HG03108 (cell line): ENCODE results near the gene NQO1.

Source experiments
- ATAC-seq: cut with Tn5 transposase; IDR thresholded peaks from one replicate; pipeline ENCODE4 v1.9.1; 2021; ENCODE audit warnings: moderate library complexity; ENCODE audit not compliant: unreplicated experiment

The NQO1 gene

DNA sequence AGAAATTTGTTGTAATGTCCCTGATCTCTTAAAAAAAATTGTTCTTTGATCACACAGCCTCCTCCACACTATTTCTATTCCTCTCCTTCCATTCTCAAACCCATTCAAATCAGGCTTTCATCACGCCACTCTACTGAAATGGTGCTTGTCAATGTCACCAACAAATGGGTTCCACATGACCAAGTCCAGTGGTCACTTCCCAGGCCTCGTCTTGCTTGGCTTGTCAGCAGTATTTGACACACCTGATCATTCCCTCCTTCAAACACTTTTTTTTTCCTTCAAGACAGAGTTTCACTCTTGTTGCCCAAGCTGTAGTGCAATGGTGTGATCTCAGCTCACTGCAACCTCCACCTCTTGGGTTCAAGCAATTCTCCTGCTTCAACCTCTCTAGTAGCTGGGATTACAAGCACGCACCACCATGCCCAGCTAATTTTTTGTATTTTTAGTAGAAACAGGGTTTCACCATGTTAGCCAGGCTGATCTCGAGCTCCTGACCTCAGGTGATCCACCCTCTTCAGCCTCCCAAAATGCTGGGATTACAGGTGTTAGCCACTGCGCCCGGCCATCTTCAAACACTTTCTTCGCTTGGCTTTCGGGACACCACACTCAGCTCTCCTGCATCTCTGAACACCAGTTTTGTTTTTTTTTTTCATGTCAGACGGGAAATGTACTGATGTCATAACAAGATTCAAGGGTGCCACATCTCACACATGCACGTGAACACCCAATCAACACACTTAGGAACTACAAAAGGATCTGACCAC lies 18.3 kb downstream of the NQO1 start:
- ATAC-seq = no peak

DNA sequence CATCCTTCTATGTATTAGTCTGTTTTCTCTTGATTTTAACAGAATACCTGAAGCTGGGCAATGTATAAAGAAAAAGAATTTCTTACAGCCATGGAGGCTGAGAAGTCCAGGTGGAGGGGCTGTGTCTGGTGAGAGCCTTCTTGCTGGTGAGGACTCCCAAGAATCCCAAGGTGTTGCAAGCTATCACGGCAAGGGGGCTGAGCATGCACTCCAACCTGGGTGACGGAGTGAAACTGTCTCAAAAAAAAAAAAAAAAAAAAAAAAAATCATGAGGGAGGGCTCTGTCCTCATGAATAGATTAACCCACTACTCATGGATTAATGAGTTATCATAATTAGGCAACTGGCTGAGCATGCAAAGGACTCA lies 19.4 kb downstream of the NQO1 start:
- ATAC-seq = no peak

DNA sequence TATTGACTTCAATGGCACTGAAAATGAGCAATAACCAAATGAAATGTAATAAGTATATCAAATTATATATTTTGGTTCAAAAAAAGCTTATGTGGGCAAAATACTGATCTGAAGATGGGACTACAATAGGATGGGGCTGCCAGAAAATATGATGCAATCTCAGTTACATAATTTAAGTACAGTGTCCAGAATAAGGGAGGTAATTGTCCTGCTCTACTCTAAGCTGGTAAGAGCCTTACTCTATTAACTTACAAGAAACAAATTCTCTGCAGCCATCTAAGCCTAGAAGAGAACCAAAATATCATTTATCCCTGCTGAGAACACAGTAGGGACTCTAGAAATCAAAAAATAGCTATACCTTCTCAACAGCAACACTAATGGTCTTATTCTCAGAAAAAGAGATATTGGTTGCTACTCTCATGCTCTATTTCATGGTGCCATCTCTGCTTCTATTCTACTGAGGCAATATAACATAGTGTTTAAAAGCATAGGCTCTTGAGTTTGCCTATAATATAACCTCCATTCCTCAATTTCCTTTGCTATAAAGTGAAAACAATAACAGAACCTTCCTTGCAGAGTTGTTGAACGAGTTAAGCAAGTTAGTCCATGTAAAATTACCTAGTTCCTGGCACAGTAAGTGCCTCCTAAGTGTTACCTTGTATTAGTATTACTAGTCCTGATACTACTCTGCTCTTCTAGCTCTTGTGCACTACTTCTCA lies 19.9 kb downstream of the NQO1 start:
- ATAC-seq = no peak

GRCh38 chr16:69703638-69704037 lies 22.7 kb downstream of the NQO1 start:
- ATAC-seq = no peak

DNA sequence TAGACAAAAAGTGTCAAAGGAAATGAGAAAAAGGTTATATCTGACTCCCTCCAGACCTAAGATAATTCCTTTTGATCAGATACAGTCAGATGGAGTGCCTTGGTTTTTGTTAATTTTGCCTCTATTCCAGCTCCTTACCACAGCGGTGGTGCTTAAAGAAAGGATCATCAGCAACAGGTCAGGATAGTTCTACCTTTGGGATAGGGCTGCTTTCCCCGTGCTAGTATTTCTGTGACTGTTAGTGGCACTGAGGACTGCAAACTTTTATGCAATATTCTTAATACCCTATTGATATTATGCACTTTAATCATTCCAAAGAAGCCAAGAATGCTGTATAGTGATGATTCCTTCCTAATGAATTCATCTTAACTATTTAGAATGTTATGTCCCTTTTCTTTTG lies 24.5 kb downstream of the NQO1 start:
- no peak for ATAC-seq

DNA sequence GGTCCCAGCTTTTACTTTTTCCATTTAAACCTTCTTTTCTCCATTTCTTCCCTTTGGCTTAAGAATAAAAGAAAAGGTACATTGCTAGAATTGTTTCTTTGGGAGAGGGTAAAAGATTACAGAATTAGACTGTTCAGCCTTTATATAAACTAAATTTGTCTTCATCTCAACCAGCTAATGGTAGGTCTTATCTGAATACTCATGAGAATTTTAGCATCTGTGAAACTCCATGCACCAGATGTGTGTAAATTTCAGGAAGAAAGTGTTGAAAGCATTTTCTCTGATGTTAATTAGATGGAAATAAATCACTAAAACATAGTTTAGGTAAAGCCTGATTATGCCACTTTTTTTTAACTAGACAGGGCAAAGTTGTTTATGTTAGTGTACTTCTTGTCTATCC lies 24.9 kb downstream of the NQO1 start:
- ATAC-seq = no peak

DNA sequence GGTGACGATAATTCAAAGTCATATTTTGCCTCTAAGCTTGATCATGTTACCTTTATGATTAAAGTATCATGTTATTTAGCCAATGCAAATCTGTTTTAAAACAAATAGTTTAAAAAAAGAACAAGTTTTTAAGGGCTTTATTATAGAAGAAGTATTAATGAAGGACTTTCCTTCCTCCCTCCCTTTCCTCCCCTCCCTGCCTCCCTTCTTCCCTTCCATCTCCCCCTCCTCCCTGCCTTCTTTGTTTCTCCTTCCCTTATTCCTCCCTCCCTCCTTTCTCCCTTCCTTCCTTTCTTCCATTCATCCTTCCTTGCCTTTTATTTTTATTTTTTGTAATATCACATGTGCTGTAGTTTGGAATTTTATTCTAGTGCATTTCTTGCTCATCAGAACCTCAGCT lies 26.4 kb downstream of the NQO1 start:
- no peak for ATAC-seq

DNA sequence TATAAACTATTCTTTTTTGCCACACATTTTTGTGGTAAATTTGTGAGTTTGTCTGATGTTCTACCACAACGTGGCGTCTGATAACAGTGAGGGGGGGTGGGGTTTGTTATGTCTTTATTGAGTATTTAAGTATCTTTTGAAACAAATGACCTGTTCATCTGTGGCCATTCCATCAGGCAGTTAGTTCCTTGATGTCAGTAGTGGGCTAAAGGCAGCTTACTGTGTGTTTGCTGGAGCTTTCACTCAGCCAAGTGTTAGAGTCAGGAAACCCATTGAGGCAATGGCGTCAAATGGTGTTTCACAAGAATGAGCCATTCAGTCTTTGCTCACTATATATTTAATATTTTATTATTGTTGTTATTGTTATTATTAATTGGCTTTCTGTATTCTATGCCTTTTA lies 28.0 kb downstream of the NQO1 start:
- no peak for ATAC-seq

GRCh38 chr16:69693916-69694315 lies 32.4 kb downstream of the NQO1 start:
- no peak for ATAC-seq

- ATAC-seq = no peak
Measured at GRCh38 chr16:69691980-69692911, 34.1 kb downstream of the NQO1 start.

- no peak for ATAC-seq
Measured at GRCh38 chr16:69688589-69688988, 37.8 kb downstream of the NQO1 start.

DNA sequence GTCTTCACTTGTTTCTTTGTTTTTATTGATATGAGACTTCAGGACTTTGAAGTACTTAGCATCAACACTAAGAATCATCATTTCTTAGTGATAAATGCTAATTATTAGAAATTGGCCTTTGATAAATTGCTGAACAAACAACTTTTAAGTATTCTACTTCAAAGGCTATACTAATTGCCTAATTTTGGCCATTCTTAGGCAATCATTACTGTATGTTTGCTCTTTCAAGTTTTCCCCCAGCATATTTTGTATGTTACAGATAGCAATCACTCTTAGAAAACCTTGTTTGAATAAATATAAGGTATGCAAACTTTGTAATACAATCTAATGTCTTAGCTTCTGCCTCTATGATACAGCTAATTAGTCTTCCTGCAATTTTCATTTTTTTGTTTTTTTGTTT lies 46.0 kb downstream of the NQO1 start:
- no peak for ATAC-seq

DNA sequence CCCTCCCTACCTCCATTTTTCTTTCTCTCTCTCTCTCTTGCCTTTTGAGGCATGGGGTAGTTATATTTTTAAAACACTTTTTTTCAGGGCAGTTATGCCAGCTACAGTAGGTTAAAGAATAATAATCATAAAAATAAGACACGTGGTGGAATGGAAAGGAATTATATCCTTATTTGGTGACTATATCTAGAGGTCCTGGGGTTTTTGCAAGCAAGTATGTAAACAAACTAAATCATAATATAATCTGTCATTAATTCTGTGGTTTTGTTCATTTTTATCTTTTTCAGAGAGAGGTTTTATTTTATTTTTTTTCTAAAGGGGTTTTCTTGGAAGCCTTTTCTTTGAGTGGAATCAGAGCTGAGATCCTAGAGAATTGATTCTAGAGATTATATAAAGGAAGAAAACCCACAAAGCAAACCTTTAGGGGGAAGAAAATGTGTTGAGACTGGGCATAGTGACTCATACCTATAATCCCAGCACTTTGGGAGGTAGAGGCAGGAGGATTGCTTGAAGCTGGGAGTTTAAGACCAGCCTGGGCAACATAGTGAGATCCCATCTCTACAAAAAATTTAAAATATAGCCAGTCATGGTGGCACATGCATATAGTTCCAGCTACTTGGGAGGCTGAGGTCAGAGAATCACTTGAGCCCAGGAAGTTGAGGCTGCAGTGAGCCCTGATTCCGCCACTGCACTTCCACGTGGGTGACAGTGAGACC lies 53.2 kb downstream of the NQO1 start:
- ATAC-seq = no peak

DNA sequence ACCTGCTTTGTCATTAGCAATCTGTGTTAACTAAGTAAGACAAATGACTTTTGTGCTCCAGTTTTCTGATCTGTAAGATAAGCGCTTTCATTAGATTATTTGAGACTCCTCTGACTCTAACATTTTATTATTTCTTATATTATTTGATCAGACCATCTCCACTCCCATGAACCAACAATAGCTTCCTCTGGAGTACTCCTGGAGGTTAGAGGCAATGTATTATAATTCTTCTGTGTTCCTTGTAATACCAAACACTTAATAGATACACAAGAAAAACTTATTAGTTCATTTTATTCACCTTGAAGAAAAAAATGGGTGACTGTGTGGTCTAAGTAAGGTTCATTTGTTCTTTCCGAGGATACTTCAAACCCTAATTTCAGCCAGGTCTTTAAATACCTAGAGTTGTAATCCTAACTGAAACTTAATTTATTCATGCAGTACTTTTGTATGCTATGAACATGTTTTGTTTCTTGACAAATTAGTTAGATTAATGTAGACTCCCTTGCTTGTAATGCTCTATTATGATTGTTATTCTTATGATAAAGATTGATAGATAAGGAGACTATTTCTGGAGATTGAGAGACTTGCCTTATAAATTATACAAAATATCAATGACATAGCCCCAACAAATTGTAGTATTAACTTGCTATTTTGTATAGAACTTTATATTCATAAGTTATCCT lies 53.9 kb downstream of the NQO1 start:
- no peak for ATAC-seq

- no peak for ATAC-seq
Measured at GRCh38 chr16:69669577-69669976, 56.8 kb downstream of the NQO1 start.

DNA sequence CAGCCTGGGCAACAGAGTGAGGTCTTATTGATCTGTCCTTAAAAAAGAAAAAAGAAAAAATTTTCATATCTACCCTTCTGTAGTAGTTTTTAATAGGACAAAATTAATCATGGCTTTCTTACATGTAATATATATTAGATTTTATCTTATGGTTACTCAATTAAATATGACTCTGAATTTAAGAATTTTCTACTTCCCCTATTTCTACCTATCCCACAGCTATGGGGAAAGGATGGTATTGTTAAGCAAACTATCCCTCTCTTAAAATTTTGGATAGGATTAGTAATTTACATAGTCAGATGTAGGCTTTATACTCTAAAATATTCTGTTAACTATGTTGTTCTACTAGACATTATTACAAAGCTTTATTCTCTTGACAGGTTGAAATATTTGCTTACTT lies 62.5 kb downstream of the NQO1 start:
- ATAC-seq = no peak

DNA sequence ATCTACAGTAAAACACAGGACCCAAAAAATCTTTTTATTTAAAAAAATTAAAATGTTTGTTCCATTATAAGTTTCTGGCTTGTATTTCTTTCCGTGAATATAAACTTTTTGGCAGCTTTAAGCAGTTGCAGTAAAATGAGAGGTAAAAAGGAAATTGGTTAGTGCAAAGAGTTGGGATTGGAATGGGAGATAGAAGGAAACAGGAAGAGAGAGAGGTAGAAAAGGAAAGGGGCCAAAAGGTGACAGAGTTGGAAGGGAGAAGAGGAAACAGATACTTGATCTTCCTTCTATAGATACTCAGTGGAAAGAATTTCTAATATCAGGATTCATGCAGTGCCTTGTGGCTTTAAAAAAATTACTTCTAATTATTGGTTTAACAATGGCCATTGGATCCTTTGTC lies 63.5 kb downstream of the NQO1 start:
- ATAC-seq = no peak

- no peak for ATAC-seq
Measured at GRCh38 chr16:69660166-69660565, 66.2 kb downstream of the NQO1 start.
